Superior temporal gyrus (tissue), 1 donor: ENCODE measurements around the gene MRPS17.
"Not testable (repeated sequence)": the region's sequence is repeated elsewhere in the genome, so short reads cannot be mapped to it uniquely, and the experiment has no call there.

Experiments used
- DNase-seq: peaks from one replicate; pipeline ENCODE4 v3.0.0-alpha.2; 2016; ENCODE audit errors: extremely low spot score

MRPS17 gene

GRCh38 chr7:55951637-55952351 is at the start of gene MRPS17:
Gene MRPS17, plus strand, starts transcription at chr7:55951877. Its CDS starts 1,319 bp downstream, at chr7:55953196.
- DNase-seq = peak; percentile 87

GRCh38 chr7:55903985-55904759 is 47.5 kb upstream of the MRPS17 start:
- DNase-seq = no peak

- peak; percentile 73 for DNase-seq
These were observed 38.9 kb upstream of the MRPS17 start for GRCh38 chr7:55912748-55913158.

- no peak for DNase-seq
These were observed 33.9 kb upstream of the MRPS17 start for GRCh38 chr7:55917771-55918170.

GRCh38 chr7:55928006-55928767 is 23.5 kb upstream of the MRPS17 start:
- DNase-seq = no peak

GRCh38 chr7:55931421-55932151 is 20.1 kb upstream of the MRPS17 start:
- DNase-seq = no peak

- DNase-seq = no peak
These were observed 12.1 kb upstream of the MRPS17 start for GRCh38 chr7:55939514-55940123.

GRCh38 chr7:55946545-55946944 is 5.1 kb upstream of the MRPS17 start:
- no peak for DNase-seq

GRCh38 chr7:55952352-55952671 is 635 bp downstream of the MRPS17 start:
- DNase-seq = not testable (repeated sequence)

- DNase-seq = no peak
These were observed 2.2 kb downstream of the MRPS17 start for GRCh38 chr7:55953707-55954475.

- DNase-seq = no peak
These were observed 5.5 kb downstream of the MRPS17 start for GRCh38 chr7:55957190-55957589.

- no peak for DNase-seq
These were observed 10.3 kb downstream of the MRPS17 start for GRCh38 chr7:55962014-55962413.

GRCh38 chr7:55963584-55964168 is 12.0 kb downstream of the MRPS17 start:
- DNase-seq = no peak

GRCh38 chr7:55964261-55965099 is 12.8 kb downstream of the MRPS17 start, which contains the start of gene NIPSNAP2:
Gene NIPSNAP2, plus strand, starts transcription at chr7:55964585. Its CDS starts 25 bp downstream, at chr7:55964610.
- DNase-seq = peak; percentile 55

- DNase-seq = peak; percentile 55
These were observed 13.4 kb downstream of the MRPS17 start for GRCh38 chr7:55965100-55965470.

- peak; percentile 34 for DNase-seq
These were observed 14.2 kb downstream of the MRPS17 start for GRCh38 chr7:55965805-55966421.

GRCh38 chr7:55966851-55967250 is 15.2 kb downstream of the MRPS17 start:
- peak; percentile 36 for DNase-seq

- DNase-seq = no peak
These were observed 17.7 kb downstream of the MRPS17 start for GRCh38 chr7:55969391-55969790.

- no peak for DNase-seq
These were observed 18.9 kb downstream of the MRPS17 start for GRCh38 chr7:55970561-55970960.
